NB4 (cell line): ENCODE measurements around the gene RANBP3.

Source experiments
- CTCF ChIP-seq: IDR thresholded peaks from one replicate; pipeline ENCODE4 v1.5.1; 2012; ENCODE audit warnings: low read depth, low read length
- POLR2A ChIP-seq: IDR thresholded peaks from 2 replicates; pipeline ENCODE4 v1.6.1; 2011; ENCODE audit warnings: mild to moderate bottlenecking; ENCODE audit not compliant: insufficient read length; ENCODE audit errors: extremely low read depth

GRCh38 chr19:5935473-5936291, 42.3 kb downstream of the RANBP3 start:
- TF ChIP-seq POLR2A: no peak
- no peak for TF ChIP-seq CTCF
